HL-60 (cell line): Measurements from ENCODE around the gene CRYBA2.

Experiments used
- CTCF ChIP-seq: IDR thresholded peaks from one replicate; pipeline ENCODE4 v1.5.1; 2011; ENCODE audit warnings: low read length, control low read depth, inconsistent platforms; ENCODE audit not compliant: insufficient read depth
- GABPA ChIP-seq: IDR thresholded peaks from 2 replicates; pipeline ENCODE4 v1.6.1; 2012; ENCODE audit warnings: low read depth

- no peak for TF ChIP-seq CTCF
- TF ChIP-seq GABPA, result no peak
Observed at GRCh38 chr2:218983934-218984238, 9.3 kb downstream of the CRYBA2 start.
